ENCODE results near the gene NIPSNAP3A. TPM values are rescaled to one million over a fixed set of nuclear protein-coding genes. Genes with fewer than 3 reads are reported as not detected.
"Not testable (repeated sequence)": the region's sequence is repeated elsewhere in the genome, so short reads cannot be mapped to it uniquely, and the experiment has no call there.

Gene NIPSNAP3A
- 38.8 TPM for total RNA-seq

DNA sequence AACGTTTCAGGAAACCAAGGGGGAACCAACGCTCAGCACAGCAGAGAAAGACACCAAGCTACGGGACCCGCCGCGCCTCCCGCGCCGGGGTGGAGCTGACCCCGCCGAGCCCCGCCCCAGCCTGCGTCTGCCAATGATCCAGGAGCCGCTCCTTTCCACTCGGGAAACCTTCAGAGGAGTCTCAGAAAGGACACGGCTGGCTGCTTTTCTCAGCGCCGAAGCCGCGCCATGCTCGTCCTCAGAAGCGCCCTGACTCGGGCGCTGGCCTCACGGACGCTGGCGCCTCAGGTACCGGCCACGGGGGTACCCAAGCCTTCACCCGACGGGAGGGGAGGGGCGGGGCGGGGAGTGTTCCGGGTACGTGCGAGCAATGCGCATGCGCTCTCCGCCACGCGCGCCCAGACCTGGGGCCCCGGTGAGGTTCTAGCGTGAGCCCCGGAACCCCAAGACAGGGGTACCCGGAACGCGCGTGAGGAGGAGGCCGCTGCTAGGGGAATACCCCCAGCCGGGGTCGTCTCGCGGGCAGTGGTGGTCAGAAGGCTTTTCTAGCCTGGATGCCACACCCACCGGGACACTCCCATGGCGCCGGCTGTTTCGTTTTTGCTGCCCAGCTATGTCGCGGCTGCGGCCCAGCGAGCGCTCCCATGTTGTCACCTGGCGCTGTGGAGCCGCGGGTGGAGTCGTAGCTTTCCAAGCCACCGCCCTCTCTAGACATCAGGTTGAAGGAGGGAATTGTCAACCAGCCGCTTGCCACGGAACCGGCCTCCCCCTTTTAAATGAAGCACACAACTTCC lies at the start of gene NIPSNAP3A:
TSS of gene NIPSNAP3A (plus strand) at position 119 of the 794 bp plus-strand sequence. CDS start at position 229, 110 bp downstream.
- peak; percentile 86 to 90 (median 88) for DNase-seq (ENCODE audit: low read depth in 2 of 3, low spot score in 2 of 3)

DNA sequence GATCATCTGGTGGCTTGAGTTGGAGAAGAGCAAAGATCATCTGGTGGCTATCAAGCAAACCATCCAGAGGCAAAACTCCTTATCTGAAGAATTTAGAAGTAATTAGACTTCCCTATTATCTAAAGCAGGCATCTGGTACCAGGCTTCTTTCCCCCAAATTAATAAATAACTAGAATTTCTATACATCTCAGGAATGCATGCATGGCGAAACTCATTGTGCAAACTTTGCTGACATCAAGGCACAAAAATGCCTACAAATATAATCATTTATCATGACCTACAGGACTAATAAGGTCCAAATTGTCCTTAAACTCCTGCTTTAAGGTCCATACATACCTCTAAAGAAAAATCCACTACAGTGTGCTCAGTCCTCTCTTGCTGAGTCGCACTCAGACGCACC lies 47.2 kb upstream of the NIPSNAP3A start:
- no peak for DNase-seq (ENCODE audit: low read depth in 2 of 3, low spot score in 2 of 3)

DNA sequence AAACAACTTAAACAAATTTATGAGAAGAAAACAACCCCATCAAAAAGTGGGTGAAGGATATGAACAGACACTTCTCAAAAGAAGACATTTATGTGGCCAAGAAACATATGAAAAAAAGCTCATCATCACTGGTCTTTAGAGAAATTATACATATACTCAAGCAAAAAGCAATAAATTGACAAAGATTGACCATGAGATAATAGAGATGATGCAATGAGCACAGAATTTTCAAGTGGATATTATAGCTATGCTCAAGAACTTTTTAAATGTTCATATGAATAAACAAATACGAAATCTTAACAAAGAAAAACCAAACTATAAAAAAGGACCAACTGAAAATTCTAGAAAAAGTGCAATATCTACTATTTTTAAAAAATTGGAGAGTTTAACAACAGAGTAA lies 38.7 kb upstream of the NIPSNAP3A start:
- DNase-seq (ENCODE audit: low read depth in 2 of 3, low spot score in 2 of 3) = not testable (repeated sequence)

DNA sequence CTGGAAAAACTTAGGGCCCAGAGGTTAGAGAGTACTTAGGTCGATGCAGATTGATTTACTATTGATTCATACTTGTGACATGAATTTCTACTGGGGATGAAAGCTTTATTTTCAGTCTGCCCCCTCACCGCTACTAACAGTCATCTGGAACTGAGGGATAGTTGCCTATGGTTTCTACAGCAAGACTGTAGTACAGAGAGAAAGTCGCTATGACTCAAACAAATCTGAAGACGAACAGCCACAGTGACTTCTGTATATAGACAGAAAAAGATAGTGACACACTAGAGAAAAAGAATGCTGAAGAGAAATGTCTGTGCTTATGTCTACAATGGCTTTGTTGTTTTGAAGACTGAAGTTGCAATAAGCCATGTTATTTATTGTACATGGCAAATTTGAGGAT lies 35.9 kb upstream of the NIPSNAP3A start:
- no peak for DNase-seq (ENCODE audit: low read depth in 2 of 3, low spot score in 2 of 3)

DNA sequence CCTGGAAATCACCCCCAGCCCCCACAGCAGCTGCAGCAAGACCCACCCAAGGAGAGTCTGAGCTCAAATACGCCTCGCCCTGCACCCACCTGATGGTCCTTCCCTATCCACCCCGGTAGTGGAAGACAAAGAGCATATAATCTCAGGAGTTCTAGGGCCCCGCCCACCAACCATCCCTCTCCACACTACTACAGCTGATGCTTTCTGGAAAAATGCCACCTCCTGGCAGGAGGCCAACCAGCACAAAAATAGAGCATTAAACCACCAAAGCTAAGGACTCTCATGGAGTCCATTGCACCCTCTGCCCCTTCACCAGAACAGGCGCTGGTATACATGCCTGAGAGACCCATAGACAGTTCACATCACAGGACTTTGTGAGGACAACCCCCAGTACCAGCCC lies 22.5 kb upstream of the NIPSNAP3A start:
- DNase-seq (ENCODE audit: low read depth in 2 of 3, low spot score in 2 of 3) = no peak

DNA sequence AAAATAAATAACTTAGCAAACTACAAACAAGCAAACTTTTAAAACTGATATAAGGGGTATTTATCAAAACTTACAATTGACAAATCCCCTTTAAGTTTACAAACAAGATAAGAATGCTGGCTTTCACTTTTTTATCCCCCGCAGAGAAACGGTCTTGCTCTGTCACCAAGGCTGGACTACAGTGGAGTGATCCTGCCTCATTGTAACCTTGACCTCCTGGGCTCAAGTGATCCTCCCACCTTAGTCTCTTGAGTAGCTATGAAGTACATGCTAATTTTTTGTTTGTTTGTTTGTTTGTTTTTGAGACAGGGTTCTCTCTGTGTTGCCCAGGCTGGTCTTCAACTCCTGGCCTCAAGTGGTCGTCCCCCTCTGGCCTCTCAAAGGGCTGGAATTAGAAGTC lies 9.0 kb upstream of the NIPSNAP3A start:
- no peak for DNase-seq (ENCODE audit: low read depth in 2 of 3, low spot score in 2 of 3)

DNA sequence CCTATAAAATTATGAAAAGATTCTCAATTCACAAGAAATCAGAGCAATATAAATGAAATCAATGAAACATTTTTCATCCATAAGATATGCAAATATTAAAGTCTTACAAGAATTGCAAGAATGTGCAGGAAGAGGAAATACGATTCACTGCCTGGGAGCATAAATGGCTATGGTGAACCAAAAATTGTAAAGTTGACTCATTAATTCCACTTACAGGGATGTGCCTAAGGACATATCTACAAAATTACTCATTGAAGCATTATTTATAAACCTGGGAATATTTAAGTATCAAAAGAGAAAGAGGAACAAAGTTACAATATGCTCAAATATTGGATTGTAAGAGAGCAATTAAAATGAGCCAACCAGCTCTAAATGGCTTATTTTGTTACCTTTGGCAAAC lies 6.9 kb upstream of the NIPSNAP3A start:
- DNase-seq (ENCODE audit: low read depth in 2 of 3, low spot score in 2 of 3) = no peak

DNA sequence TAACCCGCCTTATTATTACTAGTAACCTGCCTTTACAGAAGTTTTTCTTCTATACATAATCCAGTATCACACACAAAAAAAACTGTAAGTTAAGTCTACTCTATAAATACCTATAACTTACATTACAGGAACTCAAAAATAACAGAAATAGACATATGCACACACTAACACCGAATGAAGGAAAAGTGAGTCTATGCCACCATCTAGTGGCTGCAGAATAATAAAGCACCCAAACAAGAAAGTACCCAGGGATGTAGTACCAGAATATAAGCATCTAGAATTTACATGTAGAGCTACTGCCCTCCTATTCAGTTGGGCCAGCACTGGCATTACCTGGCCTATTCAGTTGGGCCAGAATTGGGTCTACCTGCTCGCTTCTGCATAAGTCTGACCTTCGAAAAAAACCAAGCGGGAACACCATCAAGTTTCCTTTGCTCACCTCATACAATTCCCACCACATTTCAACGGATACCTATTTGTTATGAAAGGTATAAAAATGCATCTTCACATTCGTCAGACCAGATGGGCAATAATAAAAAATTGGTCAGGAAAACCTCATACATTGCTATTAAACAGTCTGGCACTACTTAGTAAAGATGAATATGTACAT lies 4.0 kb upstream of the NIPSNAP3A start:
- peak in 2 of 3 donors; percentile 75 to 86 for DNase-seq (ENCODE audit: low read depth in 2 of 3, low spot score in 2 of 3)

DNA sequence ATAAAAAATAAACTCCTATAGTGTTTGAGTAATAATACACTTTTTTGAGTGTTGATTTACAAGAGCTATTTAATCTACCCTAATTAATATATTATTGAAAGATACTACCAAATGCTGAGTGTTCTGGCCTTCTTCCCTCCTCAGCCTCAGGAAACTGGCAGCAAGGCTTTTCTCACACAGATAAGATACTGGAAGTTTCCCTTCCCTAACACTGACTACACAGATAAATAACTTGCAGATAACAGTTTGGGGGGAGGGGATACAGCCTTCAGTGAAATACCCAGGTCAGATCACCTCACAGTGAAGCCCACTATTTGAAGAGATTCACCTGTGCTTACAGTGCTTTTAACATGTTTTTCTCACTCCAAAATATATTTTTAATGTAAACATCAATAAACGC lies 1.6 kb upstream of the NIPSNAP3A start:
- no peak for DNase-seq (ENCODE audit: low read depth in 2 of 3, low spot score in 2 of 3)

DNA sequence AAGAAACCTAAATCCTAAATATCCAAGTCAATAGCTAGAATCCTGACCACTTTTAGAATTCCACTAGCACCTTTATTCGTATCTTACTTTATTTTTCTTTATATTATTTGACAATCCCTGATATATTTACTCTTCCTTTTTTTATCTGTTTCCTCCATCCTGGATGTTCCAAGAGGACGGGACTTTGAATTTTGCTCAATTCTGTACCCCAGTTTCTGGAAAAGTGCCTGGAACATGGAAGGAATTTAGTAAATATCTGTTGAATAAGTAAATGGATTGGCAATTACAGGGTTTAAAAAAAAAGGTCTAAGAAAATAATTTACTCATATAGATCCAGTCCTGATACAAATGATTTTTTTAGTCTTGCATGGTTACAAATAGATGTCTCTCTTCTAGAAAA lies 1.2 kb upstream of the NIPSNAP3A start:
- no peak for DNase-seq (ENCODE audit: low read depth in 2 of 3, low spot score in 2 of 3)

DNA sequence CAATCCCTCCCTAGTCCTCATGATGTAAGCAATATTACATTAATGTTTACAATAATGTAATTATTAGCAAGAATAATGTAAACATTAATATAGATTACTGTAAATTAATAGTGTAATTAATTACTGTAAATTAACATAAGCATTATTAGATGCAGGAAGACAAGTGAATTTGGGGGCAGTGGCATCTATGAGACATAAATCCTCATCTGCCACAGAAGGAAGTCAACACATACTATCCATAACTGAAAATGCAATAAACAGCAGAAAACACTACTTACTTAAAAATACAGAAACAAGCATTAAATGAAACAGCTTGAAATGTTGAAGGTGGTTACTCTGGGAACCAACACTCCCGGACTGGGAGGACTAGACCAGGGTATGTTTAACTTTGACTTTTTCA lies 685 bp upstream of the NIPSNAP3A start:
- DNase-seq (ENCODE audit: low read depth in 2 of 3, low spot score in 2 of 3) = no peak

DNA sequence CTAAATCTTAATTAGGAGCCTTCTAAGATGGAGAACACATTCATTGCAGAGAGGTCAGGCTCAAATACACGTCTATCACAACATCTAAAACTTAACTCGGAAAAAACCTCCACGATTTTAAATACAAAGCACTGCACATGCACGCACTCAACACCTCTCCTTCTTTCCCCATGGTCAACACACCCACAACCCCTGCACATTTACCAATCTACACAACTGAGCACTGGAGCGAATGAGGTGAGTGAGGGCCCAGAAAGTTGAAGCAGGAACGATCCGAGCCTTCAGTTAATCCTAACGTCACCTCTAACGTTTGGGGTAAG lies 278 bp upstream of the NIPSNAP3A start:
- DNase-seq (ENCODE audit: low read depth in 2 of 3, low spot score in 2 of 3) = no peak

DNA sequence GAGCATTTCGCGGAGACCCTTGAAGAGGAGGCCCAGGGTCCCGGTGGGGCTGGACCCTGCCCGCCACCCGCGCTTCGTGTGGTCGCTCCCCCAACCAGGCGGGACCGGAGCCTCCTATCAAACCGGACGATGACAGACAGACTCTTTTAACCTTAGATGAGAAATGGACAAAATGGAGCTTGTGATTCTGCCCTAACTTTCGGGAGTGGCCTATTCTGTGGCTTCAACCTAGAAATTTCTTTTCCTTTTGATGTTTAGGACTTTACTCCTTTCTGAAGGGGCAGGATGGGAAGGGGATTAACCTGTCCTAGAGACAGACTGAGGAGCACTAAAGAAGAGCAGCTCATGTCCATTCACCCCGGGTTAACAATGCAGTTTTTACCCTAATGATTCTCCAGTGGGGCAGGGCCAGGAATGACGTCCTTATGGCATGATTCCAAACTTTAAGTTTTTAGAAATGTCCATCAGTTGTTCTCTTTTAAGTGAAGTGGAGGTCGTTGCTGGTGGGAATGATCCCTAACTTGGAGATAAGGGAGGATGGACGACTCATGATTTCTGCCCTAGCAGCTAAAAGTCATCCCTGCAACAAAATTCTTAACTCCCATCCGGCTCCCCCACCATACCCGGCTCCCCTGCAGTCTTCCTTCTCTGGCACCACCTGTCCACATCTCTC lies 1.0 kb downstream of the NIPSNAP3A start:
- peak in 1 of 3 donors; percentile 44 for DNase-seq (ENCODE audit: low read depth in 2 of 3, low spot score in 2 of 3)

DNA sequence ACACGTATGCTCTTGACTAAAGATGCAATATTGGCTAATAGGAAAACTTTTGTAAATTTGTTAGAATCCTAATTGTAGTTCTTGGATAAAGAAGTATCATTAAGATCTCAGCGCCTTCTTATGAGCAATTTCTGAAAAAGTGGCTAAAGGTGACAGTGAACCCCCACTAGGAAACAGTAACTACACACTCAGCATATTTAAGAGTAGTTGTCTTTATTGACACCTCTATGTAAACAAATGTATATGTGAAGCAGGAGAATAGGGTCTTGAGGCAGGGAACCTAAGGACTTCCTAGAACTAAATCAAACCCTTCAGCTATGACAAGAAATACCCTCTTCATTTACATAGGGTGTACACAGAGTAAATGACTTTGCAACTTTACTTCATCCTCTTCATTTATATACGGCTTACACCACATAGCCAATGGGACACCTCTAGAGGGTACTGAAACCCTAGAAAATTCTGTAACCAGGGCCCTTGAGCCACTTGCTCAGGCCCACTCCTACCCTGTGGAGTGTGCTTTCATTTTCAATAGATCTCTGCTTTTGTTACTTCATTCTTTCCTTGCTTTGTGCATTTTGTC lies 2.8 kb downstream of the NIPSNAP3A start:
- no peak for DNase-seq (ENCODE audit: low read depth in 2 of 3, low spot score in 2 of 3)

DNA sequence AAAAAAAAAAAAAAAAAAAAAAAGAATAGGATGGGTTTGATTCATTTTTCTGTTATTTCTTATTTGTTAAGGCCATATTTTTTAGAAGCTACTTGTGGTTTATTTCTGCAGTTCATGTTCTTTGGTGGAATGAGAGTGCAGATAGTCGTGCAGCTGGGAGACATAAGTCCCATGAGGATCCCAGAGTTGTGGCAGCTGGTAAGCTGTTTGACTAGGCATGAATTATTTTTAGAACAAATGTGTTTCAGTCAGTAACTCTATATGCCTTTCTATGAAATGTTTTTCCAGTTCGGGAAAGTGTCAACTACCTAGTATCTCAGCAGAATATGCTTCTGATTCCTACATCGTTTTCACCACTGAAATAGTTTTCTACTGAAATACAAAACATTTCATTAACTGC lies 11.5 kb downstream of the NIPSNAP3A start:
- no peak for DNase-seq (ENCODE audit: low read depth in 2 of 3, low spot score in 2 of 3)

DNA sequence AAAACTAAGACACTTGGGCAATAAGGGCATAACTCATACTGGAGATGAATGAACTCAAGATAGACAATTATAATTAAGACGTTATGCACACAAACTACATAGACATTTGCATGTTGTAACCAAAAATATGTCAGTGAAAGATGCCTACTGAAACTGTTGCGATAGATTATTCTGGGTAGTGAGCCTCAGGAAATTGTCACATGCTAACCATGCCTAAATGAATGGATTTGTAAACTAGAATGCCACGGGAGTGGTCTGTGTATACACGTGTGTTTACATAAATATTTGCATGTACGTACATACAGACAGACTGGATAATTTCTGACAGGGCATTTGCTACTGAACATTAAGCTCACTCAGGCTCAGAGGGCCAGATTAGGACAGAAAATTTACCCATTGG lies 17.7 kb downstream of the NIPSNAP3A start:
- DNase-seq (ENCODE audit: low read depth in 2 of 3, low spot score in 2 of 3) = no peak

DNA sequence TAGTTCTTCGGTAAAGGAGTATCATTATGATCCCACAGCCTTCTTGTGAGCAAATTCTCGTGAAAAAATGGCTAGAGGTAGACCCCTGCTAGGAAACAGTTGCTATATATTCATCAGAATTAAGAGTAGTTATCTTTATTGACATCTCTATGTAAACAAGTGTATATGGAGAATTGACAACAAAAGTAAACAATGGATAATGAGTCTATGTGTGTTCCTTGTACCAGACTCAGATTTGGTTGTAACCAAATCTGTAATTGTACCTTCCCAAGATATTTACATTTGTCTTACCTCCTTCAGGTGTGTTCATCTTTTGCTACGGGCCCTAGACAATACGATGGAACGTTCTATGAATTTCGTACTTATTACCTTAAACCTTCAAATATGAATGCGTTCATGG lies 18.5 kb downstream of the NIPSNAP3A start:
- no peak for DNase-seq (ENCODE audit: low read depth in 2 of 3, low spot score in 2 of 3)

DNA sequence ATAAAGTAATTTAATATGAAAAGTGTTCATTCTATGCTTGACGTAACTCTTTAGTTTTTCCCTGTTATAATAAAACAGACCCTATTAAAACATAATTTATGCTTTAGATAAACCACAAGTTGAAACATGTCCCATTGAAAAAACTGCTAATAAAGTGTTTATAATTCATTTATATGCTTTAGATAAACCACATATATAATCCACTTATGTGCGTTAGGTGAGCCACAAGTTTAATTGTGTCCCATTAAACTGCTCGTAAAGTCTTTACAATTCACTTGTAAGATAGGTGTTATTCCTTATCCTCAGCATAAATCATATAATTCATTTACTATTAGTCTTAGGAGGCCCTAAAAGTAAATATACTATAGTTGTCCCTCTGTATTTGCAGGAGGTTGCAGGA lies 20.0 kb downstream of the NIPSNAP3A start:
- DNase-seq (ENCODE audit: low read depth in 2 of 3, low spot score in 2 of 3) = no peak

DNA sequence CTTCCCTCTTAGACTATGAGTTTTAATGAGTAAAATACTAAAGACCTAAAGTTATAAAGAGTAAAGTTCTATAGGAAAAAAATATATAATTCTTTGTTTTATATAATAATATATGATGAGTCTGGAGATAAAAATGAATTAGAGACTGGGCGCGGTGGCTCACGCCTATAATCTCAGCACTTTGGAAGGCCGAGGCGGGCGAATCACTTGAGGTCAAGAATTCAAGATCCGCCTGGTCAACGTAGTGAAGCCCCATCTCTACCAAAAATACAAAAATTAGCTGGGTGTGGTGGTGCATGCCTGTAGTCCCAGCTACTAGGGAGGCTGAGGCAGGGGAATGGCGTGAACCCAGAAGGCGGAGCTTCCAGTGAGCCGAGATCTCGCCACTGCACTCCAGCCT lies 21.5 kb downstream of the NIPSNAP3A start:
- not testable (repeated sequence) for DNase-seq (ENCODE audit: low read depth in 2 of 3, low spot score in 2 of 3)

DNA sequence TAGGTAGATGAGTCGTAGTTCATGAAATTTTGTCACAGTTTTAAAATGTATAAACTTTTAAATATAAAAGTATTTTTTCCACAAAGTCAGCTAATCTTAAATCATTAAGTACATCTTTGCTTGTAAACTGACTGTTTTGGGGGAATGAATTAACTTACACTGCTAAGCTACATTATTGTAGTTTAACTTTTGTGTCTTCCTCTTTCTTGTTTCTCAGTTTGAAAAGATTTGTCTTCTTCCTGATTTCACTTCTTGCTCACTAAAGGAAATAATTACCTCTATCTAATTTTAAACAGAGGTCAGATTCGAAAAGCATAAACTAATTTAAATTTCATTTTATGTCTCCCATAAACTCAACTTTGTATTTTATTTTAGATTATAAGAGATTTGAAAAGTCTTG lies 22.2 kb downstream of the NIPSNAP3A start:
- DNase-seq (ENCODE audit: low read depth in 2 of 3, low spot score in 2 of 3) = no peak

DNA sequence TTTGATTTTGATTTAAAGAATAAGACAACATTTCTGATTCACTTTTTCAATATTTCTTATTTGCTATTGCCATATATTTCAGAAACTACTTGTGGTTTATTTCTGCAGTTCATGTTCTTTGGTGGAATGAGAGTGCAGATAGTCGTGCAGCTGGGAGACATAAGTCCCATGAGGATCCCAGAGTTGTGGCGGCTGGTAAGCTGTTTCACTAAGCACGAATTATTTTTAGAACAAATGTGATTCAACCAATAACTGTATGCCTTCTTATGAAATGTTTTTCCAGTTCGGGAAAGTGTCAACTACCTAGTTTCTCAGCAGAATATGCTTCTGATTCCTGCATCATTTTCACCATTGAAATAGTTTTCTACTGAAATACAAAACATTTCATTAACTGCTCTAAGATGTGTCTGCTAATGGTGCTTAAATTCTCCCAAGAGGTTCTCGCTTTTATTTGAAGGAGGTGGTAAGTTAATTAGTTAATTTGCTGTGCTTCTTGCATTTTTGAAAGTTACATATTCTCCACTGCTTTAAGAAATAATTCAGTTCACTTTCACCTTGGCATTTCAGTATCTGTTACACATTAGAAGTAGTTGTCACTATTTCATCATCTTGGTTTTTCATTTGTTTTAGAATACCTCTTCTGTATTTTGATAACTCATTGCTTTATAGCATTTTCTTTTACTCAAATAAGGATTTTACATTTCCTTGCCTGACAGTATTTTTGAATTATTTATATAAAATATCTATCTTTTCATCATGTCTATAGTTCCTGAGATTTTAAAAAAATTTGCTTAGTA lies 25.4 kb downstream of the NIPSNAP3A start:
- DNase-seq (ENCODE audit: low read depth in 2 of 3, low spot score in 2 of 3) = no peak
